H9 (cell line): ENCODE data around the gene LASP1. TPM values are rescaled to one million over a fixed set of nuclear protein-coding genes. Genes with fewer than 3 reads are reported as not detected.

Experiments used
- DNase-seq: peaks from one replicate; pipeline ENCODE4 v3.0.0-alpha.2; 2017
- H2AFZ ChIP-seq: one replicate; pipeline ENCODE4 v1.6.1; 2013; ENCODE audit warnings: mild to moderate bottlenecking, low read length, control low read depth, moderate library complexity
- H2AK5ac ChIP-seq: 2 replicates; pipeline ENCODE4 v1.6.1; 2013; ENCODE audit warnings: low read length, control low read depth, mixed read lengths; ENCODE audit not compliant: insufficient read length
- H2BK120ac ChIP-seq: one replicate; pipeline ENCODE4 v1.6.1; 2013; ENCODE audit warnings: low read depth, mild to moderate bottlenecking, low read length, control low read depth, inconsistent platforms; ENCODE audit not compliant: poor library complexity, severe bottlenecking
- H2BK12ac ChIP-seq: 2 replicates; pipeline ENCODE4 v1.6.1; 2013; ENCODE audit warnings: low read length, control low read depth, mixed read lengths, low read depth; ENCODE audit not compliant: insufficient read length
- H2BK15ac ChIP-seq: 2 replicates; pipeline ENCODE4 v1.6.1; 2013; ENCODE audit warnings: low read depth, low read length, control low read depth
- H2BK20ac ChIP-seq: one replicate; pipeline ENCODE4 v1.6.1; 2013; ENCODE audit warnings: low read depth, mild to moderate bottlenecking, low read length, control low read depth, inconsistent platforms; ENCODE audit not compliant: poor library complexity, severe bottlenecking
- H2BK5ac ChIP-seq: 2 replicates; pipeline ENCODE4 v1.6.1; 2013; ENCODE audit warnings: low read length, control low read depth, mixed read lengths; ENCODE audit not compliant: insufficient read length
- H3K14ac ChIP-seq: 2 replicates; pipeline ENCODE4 v1.6.1; 2013; ENCODE audit warnings: low read length, control low read depth; ENCODE audit not compliant: insufficient read depth
- H3K18ac ChIP-seq: 2 replicates; pipeline ENCODE4 v1.6.1; 2013; ENCODE audit warnings: low read depth, mild to moderate bottlenecking, mixed read lengths, low read length, control low read depth; ENCODE audit not compliant: insufficient read length
- H3K23ac ChIP-seq: 2 replicates; pipeline ENCODE4 v1.6.1; 2013; ENCODE audit warnings: low read length, control low read depth, mixed read lengths, low read depth; ENCODE audit not compliant: insufficient read length
- H3K23me2 ChIP-seq: 2 replicates; pipeline ENCODE4 v1.6.1; 2013; ENCODE audit warnings: low read depth, mild to moderate bottlenecking, mixed read lengths, low read length, control low read depth; ENCODE audit not compliant: insufficient read length, poor library complexity, severe bottlenecking
- H3K27ac ChIP-seq: 2 replicates; pipeline ENCODE4 v1.5.1; 2013; ENCODE audit warnings: low read length, control low read depth, mixed read lengths, low read depth; ENCODE audit not compliant: insufficient read length
- H3K27me3 ChIP-seq: 2 replicates; pipeline ENCODE4 v1.6.1; 2013; ENCODE audit warnings: low read length, control low read depth, inconsistent platforms; ENCODE audit not compliant: insufficient read depth
- H3K4ac ChIP-seq: 2 replicates; pipeline ENCODE4 v1.6.1; 2013; ENCODE audit warnings: low read depth, mild to moderate bottlenecking, control low read depth, inconsistent platforms, low read length, moderate library complexity
- H3K4me1 ChIP-seq: 2 replicates; pipeline ENCODE4 v1.6.1; 2013; ENCODE audit warnings: low read length, control low read depth, inconsistent platforms; ENCODE audit not compliant: insufficient read depth
- H3K4me2 ChIP-seq: 2 replicates; pipeline ENCODE4 v1.6.1; 2013; ENCODE audit warnings: low read length, control low read depth, mixed read lengths; ENCODE audit not compliant: insufficient read length, insufficient read depth
- H3K56ac ChIP-seq: 2 replicates; pipeline ENCODE4 v1.6.1; 2013; ENCODE audit warnings: low read depth, mild to moderate bottlenecking, mixed read lengths, low read length, control low read depth; ENCODE audit not compliant: insufficient read length
- H3K79me1 ChIP-seq: 2 replicates; pipeline ENCODE4 v1.6.1; 2013; ENCODE audit warnings: low read depth, mild to moderate bottlenecking, moderate library complexity, low read length, control low read depth, inconsistent platforms; ENCODE audit not compliant: insufficient read depth, poor library complexity, severe bottlenecking
- H3K79me2 ChIP-seq: 2 replicates; pipeline ENCODE4 v1.6.1; 2013; ENCODE audit warnings: low read length, control low read depth, inconsistent platforms; ENCODE audit not compliant: insufficient read depth
- H3K9ac ChIP-seq: 2 replicates; pipeline ENCODE4 v1.6.1; 2013; ENCODE audit warnings: low read length, control low read depth, mixed read lengths; ENCODE audit not compliant: insufficient read length; ENCODE audit errors: extremely low read depth
- H3K9me3 ChIP-seq: one replicate; pipeline ENCODE4 v1.6.1; 2013; ENCODE audit warnings: low read depth, low read length, inconsistent platforms; ENCODE audit not compliant: control insufficient read depth
- H3T11ph ChIP-seq: one replicate; pipeline ENCODE4 v1.6.1; 2013; ENCODE audit warnings: mild to moderate bottlenecking, low read length, control low read depth, inconsistent platforms
- H4K20me1 ChIP-seq: one replicate; pipeline ENCODE4 v1.6.1; 2013; ENCODE audit not compliant: control insufficient read depth, insufficient read length, insufficient read depth
- H4K5ac ChIP-seq: 2 replicates; pipeline ENCODE4 v1.6.1; 2013; ENCODE audit warnings: low read depth, mild to moderate bottlenecking, mixed read lengths, low read length, control low read depth; ENCODE audit not compliant: insufficient read length
- H4K8ac ChIP-seq: replicated peaks from 2 replicates; pipeline ENCODE4 v1.6.1; 2013; ENCODE audit warnings: low read length, control low read depth, mixed read lengths, low read depth; ENCODE audit not compliant: insufficient read length
- H4K91ac ChIP-seq: 2 replicates; pipeline ENCODE4 v1.6.1; 2013; ENCODE audit warnings: low read depth, mild to moderate bottlenecking, moderate library complexity, mixed read lengths, low read length, control low read depth; ENCODE audit not compliant: insufficient read length
- H3K27ac Mint-ChIP-seq, 3 experiments: 2 replicates in 2 of 3; 3 replicates in 1 of 3; pipeline ENCODE4 v1.8.0; 2020 to 2021; ENCODE audit warnings: mixed read lengths in 3 of 3, mild to moderate bottlenecking in 1 of 3, moderate library complexity in 1 of 3
- H3K27me3 Mint-ChIP-seq: 2 replicates; pipeline ENCODE4 v1.8.0; 2021; ENCODE audit warnings: low read depth, mild to moderate bottlenecking, moderate library complexity, mixed read lengths
- H3K36me3 Mint-ChIP-seq, 3 experiments: 2 replicates in 2 of 3; 3 replicates in 1 of 3; pipeline ENCODE4 v1.8.0; 2020 to 2021; ENCODE audit warnings: low read depth in 3 of 3, mixed read lengths in 3 of 3; ENCODE audit not compliant: insufficient read depth in 1 of 3
- H3K4me1 Mint-ChIP-seq, 2 experiments: 2 replicates each; pipeline ENCODE4 v1.8.0; 2020; ENCODE audit warnings: mixed read lengths in 2 of 2
- H3K4me3 Mint-ChIP-seq, 2 experiments: 2 replicates in 1 of 2; 3 replicates in 1 of 2; pipeline ENCODE4 v1.8.0; 2020 to 2021; ENCODE audit warnings: mild to moderate bottlenecking in 2 of 2, mixed read lengths in 2 of 2, moderate library complexity in 1 of 2
- H3K9me3 Mint-ChIP-seq, 2 experiments: 2 replicates in 1 of 2; 3 replicates in 1 of 2; pipeline ENCODE4 v1.8.0; 2020; ENCODE audit warnings: mild to moderate bottlenecking in 2 of 2, mixed read lengths in 2 of 2, moderate library complexity in 1 of 2
- WGBS: extraction: QIAGEN DNeasy Blood & Tissue Kit; methylation state at CpG from one replicate; pipeline ENCODE4 v1.1.7; 2013; ENCODE audit warnings: missing lambda C conversion rate, low lambda C conversion rate, mixed read lengths; ENCODE audit not compliant: insufficient read length; ENCODE audit errors: extremely low coverage; 5-methylcytosine and 5-hydroxymethylcytosine counted together
- total RNA-seq: library from RNA; stranded (reverse); gene quantifications from 2 replicates; pipeline ENCODE4 v1.2.1, GENCODE V29; 2021
- TF ChIP-seq, protein P1 (sequence below): fragments of 200-600 bp; sonication (generic); conservative IDR thresholded peaks from 3 replicates; pipeline ENCODE4 v1.8.0; 2021; ENCODE audit warnings: antibody characterized with exemption, mild to moderate bottlenecking

LASP1 gene
- total RNA-seq, 1 experiment from 2014 or later: 121 TPM

DNA sequence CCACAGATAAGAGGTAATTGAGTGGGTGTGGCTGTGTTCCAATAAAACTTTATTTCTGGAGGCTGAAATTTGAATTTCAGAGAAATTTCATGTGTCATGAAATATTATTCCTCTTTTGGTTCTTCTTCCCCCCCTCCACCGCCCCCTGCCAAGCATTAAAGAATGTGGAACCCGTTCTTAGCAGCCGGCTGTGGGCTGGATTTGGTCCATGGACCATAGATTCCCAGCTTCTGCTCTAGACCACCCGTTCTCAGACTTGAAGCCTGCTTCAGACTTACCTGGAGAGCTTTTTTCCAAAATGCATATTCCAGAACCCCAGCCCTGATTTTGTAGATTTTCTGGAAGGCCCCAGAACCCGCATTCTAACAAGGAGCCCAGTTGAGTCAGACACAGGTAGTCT is 40.5 kb downstream of the LASP1 start:
- Histone ChIP-seq H3K79me2 (no peaks in the 10 kb centered on the region), H3K27me3 (no peaks in the 10 kb centered on the region), H3K79me1 (no peaks in the 10 kb centered on the region), H2BK15ac (no peak overlapping the region), H2AFZ (no peak overlapping the region), H4K91ac (no peak overlapping the region), H4K20me1 (no peaks in the 10 kb centered on the region), H2BK12ac (no peak overlapping the region), H3K56ac (no peak overlapping the region), H3K23me2 (no peaks in the 10 kb centered on the region), H4K8ac (no peak overlapping the region), H4K5ac (no peak overlapping the region), H2AK5ac (no peak overlapping the region), H2BK20ac (no peak overlapping the region), H3K27ac (no peak overlapping the region), H3K9me3 (no peaks in the 10 kb centered on the region), H3K18ac (no peak overlapping the region), H3K9ac (no peak overlapping the region), H3K14ac (no peak overlapping the region), H3K4ac (no peak overlapping the region), H3T11ph (no peak overlapping the region), H2BK5ac (no peak overlapping the region), H3K4me2 (no peak overlapping the region), H3K4me1 (no peaks in the 10 kb centered on the region), H3K23ac (no peak overlapping the region), H2BK120ac (no peak overlapping the region)
- WGBS: no CpG with 5 or more reads among the region's 5 CpGs
- Mint-ChIP-seq H3K4me1 (peaks cover 12 to 17% of the 10 kb centered on the region in 2 experiments), H3K27ac (no peak overlapping the region), H3K27me3 (no peaks in the 10 kb centered on the region), H3K9me3 (no peaks in the 10 kb centered on the region), H3K4me3 (no peak overlapping the region), H3K36me3 (peaks cover 7 to 21% (median 17%) of the 10 kb centered on the region in 3 experiments; a peak in 6 of 7 replicates)
- peak; percentile 9 for DNase-seq
- TF ChIP-seq, protein P1, sequence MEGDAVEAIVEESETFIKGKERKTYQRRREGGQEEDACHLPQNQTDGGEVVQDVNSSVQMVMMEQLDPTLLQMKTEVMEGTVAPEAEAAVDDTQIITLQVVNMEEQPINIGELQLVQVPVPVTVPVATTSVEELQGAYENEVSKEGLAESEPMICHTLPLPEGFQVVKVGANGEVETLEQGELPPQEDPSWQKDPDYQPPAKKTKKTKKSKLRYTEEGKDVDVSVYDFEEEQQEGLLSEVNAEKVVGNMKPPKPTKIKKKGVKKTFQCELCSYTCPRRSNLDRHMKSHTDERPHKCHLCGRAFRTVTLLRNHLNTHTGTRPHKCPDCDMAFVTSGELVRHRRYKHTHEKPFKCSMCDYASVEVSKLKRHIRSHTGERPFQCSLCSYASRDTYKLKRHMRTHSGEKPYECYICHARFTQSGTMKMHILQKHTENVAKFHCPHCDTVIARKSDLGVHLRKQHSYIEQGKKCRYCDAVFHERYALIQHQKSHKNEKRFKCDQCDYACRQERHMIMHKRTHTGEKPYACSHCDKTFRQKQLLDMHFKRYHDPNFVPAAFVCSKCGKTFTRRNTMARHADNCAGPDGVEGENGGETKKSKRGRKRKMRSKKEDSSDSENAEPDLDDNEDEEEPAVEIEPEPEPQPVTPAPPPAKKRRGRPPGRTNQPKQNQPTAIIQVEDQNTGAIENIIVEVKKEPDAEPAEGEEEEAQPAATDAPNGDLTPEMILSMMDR: no peak
